ENCODE results near the gene LPIN1. TPM values are rescaled to one million over a fixed set of nuclear protein-coding genes. Genes with fewer than 3 reads are reported as not detected.

LPIN1 gene
- total RNA-seq, 1 experiment from 2014 or later, result 38.5 TPM

GRCh38 chr2:11876889-11877288 is 130.5 kb downstream of the LPIN1 start:
- DNase-seq (ENCODE audit: low spot score), result no peak
- H3K4me3 ChIP-seq (ENCODE audit: low read depth, low read length, poor library complexity, severe bottlenecking), result no peak overlapping the region
- no TSS peak for BruUV-seq (replicated peaks)
- H3K27ac ChIP-seq (ENCODE audit: low read depth, low read length, poor library complexity, severe bottlenecking), result no peak overlapping the region
- TF ChIP-seq EZH2 (IDR thresholded peaks at IDR 0.05; ENCODE audit: borderline replicate concordance, low read depth, low read length, poor library complexity, severe bottlenecking), result no peak
- TF ChIP-seq, protein P1, sequence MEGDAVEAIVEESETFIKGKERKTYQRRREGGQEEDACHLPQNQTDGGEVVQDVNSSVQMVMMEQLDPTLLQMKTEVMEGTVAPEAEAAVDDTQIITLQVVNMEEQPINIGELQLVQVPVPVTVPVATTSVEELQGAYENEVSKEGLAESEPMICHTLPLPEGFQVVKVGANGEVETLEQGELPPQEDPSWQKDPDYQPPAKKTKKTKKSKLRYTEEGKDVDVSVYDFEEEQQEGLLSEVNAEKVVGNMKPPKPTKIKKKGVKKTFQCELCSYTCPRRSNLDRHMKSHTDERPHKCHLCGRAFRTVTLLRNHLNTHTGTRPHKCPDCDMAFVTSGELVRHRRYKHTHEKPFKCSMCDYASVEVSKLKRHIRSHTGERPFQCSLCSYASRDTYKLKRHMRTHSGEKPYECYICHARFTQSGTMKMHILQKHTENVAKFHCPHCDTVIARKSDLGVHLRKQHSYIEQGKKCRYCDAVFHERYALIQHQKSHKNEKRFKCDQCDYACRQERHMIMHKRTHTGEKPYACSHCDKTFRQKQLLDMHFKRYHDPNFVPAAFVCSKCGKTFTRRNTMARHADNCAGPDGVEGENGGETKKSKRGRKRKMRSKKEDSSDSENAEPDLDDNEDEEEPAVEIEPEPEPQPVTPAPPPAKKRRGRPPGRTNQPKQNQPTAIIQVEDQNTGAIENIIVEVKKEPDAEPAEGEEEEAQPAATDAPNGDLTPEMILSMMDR (conservative IDR thresholded peaks at IDR 0.05; ENCODE audit: low read depth, low read length), result no peak
- peaks cover 20% of the 10 kb centered on the region for H3K4me1 ChIP-seq (ENCODE audit: insufficient read depth, low read length, poor library complexity, severe bottlenecking)
- intact Hi-C loops (cut with micrococcal nuclease; ENCODE audit: unreplicated experiment), result no loop called here
- no peaks in the 10 kb centered on the region for H3K27me3 ChIP-seq (replicated peaks; ENCODE audit: insufficient read depth, low read depth, low read length, poor library complexity)
- H3K36me3 ChIP-seq (ENCODE audit: insufficient read depth, low read length, poor library complexity, severe bottlenecking), result no peaks in the 10 kb centered on the region
- ChIA-PET POLR2A (ENCODE audit: low non-redundant PET) (no interaction called here), CTCF (no interaction called here)
- H3K9me3 ChIP-seq (ENCODE audit: low read depth, low read length, poor library complexity, severe bottlenecking), result no peaks in the 10 kb centered on the region

Small RNA genes within 50 kb of the gene (microRNA-seq; reads per million reads assigned to microRNA genes)
- gene MIR4262 (not detected), gene MIR548S (1.3 reads per million)

Other genes starting within 250 kb of the LPIN1 start
- gene GREB1, start 212.6 kb upstream of the LPIN1 start, total RNA-seq (2021), result 1.3 and 1.5 TPM in 2 replicates
- not detected in 2 replicates for gene NTSR2, start 76.4 kb upstream of the LPIN1 start, total RNA-seq (2021)